K562 (cell line): ENCODE measurements around the gene LHX5. TPM values are rescaled to one million over a fixed set of nuclear protein-coding genes. Genes with fewer than 3 reads are reported as not detected.
A peak's percentile ranks its signal among the peaks of the same experiment; 100 is the strongest.

Source experiments
- BCOR ChIP-seq: fragments of 450-650 bp; IDR thresholded peaks from 2 replicates; pipeline ENCODE4 v1.6.1; 2016
- CC2D1A ChIP-seq: fragments of 450-650 bp; IDR thresholded peaks from 2 replicates; pipeline ENCODE4 v1.6.1; 2017; ENCODE audit warnings: mild to moderate bottlenecking
- ETV6 ChIP-seq, 3 experiments: fragments of 150-350 bp in 1 of 3; sonication (generic) in 1 of 3; formaldehyde crosslinking in 1 of 3; IDR thresholded peaks; 2 replicates each; pipeline versions ENCODE4 v1.6.1 to v1.8.0; 2014 to 2022; ENCODE audit warnings: borderline replicate concordance in 2 of 3, low read depth in 2 of 3, antibody characterized with exemption in 1 of 3, low read length in 1 of 3, mild to moderate bottlenecking in 1 of 3, missing genetic modification reagents in 1 of 3
- ILF3 ChIP-seq: fragments of 450-650 bp; IDR thresholded peaks from 2 replicates; pipeline ENCODE4 v1.6.1; 2018; ENCODE audit warnings: antibody characterized with exemption, mild to moderate bottlenecking, moderate library complexity, borderline replicate concordance
- polyA plus RNA-seq, 8 experiments: library from polyadenylated mRNA; depleted of rRNA in 4 of 8; stranded (reverse) in 5 of 8; unstranded in 3 of 8; fragments of >200 nt; fragmentation: Nextera tagmentation in 2 of 8; fragmentation: Illumina TruSeq in 1 of 8; extraction: Ambion mirVana in 2 of 8; extraction: Trizol in 1 of 8; gene quantifications; 2 replicates each; pipeline versions ENCODE4 v1.2.1 to v1.2.3, GENCODE V29; 2011 to 2014; ENCODE audit warnings: inconsistent platforms in 1 of 8, missing spikeins in 1 of 8
- total RNA-seq, 7 experiments: library from RNA; depleted of rRNA in 6 of 7; stranded (reverse); fragments of >200 nt in 6 of 7; fragmentation: Illumina TruSeq in 2 of 7; extraction: Trizol in 2 of 7; gene quantifications; 2 replicates each; pipeline versions ENCODE4 v1.2.1 to v1.2.3, GENCODE V29; 2011 to 2021; ENCODE audit warnings: low replicate concordance in 1 of 7
- TF ChIP-seq, protein P1 (sequence below): fragments of 450-650 bp; IDR thresholded peaks from 2 replicates; pipeline ENCODE4 v1.6.1; 2016; ENCODE audit warnings: mild to moderate bottlenecking, moderate library complexity

LHX5 gene
- total and polyA plus RNA-seq, 9 of the 15 experiments (the other 6 are each of a cell fraction or from before 2014, with no cell fraction given), result 0.04 to 0.17 (median 0.05) TPM; not detected in 6

DNA sequence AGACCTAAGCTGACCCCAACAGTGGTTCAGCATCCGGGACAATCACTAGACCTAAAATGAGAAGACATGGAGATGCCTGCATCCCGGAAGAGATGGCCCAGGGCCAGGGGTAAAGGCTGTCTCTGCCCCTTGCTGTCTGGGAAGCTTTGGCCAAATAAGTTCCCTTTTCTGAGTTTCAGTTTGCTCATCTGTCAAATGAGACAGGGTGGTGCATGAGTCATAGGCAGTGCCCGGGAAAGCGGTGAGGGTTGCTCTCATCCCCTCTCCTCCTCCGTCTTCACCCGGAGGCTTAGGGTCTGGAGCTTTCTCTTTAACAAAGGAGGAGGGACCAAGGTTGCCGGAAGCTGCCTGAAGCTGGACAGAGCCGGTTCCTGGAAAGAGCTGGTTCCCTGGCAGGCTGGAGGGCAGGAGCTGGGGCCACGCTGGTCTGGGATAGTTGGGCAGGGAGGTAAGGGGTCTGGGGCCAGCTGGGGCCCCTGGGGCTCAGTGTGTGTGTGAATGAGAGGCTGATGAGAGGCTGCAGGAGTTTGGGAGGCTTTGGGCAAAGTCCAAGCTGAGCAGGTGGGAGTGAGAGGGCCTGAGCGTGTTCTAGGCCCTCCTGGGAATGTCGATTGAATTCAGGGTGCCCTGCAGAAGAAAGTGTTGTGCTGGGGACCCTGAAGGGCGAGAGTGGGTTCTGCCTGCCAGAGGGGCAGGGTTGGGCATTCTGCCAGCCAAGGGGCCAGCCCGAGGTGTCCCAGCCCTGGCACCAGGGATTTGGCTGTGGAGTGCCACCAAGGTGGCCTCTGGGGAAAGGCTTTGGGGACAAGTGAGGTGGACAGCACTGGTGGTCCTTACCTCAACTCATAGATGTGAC, 49.4 kb downstream of the LHX5 start, which contains the start of gene SDSL (continued):
- TF ChIP-seq, protein P1, sequence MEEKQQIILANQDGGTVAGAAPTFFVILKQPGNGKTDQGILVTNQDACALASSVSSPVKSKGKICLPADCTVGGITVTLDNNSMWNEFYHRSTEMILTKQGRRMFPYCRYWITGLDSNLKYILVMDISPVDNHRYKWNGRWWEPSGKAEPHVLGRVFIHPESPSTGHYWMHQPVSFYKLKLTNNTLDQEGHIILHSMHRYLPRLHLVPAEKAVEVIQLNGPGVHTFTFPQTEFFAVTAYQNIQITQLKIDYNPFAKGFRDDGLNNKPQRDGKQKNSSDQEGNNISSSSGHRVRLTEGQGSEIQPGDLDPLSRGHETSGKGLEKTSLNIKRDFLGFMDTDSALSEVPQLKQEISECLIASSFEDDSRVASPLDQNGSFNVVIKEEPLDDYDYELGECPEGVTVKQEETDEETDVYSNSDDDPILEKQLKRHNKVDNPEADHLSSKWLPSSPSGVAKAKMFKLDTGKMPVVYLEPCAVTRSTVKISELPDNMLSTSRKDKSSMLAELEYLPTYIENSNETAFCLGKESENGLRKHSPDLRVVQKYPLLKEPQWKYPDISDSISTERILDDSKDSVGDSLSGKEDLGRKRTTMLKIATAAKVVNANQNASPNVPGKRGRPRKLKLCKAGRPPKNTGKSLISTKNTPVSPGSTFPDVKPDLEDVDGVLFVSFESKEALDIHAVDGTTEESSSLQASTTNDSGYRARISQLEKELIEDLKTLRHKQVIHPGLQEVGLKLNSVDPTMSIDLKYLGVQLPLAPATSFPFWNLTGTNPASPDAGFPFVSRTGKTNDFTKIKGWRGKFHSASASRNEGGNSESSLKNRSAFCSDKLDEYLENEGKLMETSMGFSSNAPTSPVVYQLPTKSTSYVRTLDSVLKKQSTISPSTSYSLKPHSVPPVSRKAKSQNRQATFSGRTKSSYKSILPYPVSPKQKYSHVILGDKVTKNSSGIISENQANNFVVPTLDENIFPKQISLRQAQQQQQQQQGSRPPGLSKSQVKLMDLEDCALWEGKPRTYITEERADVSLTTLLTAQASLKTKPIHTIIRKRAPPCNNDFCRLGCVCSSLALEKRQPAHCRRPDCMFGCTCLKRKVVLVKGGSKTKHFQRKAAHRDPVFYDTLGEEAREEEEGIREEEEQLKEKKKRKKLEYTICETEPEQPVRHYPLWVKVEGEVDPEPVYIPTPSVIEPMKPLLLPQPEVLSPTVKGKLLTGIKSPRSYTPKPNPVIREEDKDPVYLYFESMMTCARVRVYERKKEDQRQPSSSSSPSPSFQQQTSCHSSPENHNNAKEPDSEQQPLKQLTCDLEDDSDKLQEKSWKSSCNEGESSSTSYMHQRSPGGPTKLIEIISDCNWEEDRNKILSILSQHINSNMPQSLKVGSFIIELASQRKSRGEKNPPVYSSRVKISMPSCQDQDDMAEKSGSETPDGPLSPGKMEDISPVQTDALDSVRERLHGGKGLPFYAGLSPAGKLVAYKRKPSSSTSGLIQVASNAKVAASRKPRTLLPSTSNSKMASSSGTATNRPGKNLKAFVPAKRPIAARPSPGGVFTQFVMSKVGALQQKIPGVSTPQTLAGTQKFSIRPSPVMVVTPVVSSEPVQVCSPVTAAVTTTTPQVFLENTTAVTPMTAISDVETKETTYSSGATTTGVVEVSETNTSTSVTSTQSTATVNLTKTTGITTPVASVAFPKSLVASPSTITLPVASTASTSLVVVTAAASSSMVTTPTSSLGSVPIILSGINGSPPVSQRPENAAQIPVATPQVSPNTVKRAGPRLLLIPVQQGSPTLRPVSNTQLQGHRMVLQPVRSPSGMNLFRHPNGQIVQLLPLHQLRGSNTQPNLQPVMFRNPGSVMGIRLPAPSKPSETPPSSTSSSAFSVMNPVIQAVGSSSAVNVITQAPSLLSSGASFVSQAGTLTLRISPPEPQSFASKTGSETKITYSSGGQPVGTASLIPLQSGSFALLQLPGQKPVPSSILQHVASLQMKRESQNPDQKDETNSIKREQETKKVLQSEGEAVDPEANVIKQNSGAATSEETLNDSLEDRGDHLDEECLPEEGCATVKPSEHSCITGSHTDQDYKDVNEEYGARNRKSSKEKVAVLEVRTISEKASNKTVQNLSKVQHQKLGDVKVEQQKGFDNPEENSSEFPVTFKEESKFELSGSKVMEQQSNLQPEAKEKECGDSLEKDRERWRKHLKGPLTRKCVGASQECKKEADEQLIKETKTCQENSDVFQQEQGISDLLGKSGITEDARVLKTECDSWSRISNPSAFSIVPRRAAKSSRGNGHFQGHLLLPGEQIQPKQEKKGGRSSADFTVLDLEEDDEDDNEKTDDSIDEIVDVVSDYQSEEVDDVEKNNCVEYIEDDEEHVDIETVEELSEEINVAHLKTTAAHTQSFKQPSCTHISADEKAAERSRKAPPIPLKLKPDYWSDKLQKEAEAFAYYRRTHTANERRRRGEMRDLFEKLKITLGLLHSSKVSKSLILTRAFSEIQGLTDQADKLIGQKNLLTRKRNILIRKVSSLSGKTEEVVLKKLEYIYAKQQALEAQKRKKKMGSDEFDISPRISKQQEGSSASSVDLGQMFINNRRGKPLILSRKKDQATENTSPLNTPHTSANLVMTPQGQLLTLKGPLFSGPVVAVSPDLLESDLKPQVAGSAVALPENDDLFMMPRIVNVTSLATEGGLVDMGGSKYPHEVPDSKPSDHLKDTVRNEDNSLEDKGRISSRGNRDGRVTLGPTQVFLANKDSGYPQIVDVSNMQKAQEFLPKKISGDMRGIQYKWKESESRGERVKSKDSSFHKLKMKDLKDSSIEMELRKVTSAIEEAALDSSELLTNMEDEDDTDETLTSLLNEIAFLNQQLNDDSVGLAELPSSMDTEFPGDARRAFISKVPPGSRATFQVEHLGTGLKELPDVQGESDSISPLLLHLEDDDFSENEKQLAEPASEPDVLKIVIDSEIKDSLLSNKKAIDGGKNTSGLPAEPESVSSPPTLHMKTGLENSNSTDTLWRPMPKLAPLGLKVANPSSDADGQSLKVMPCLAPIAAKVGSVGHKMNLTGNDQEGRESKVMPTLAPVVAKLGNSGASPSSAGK, result peak; percentile 52; the same call in 1 of the 2 replicates
- no peak for TF ChIP-seq ETV6 (IDR thresholded peaks at IDR 0.05; ENCODE audit: borderline replicate concordance in 1 of 2, low read depth in 2 of 2, low read length in 1 of 2)
- no peak for TF ChIP-seq ETV6 (CRISPR knock-in tag; IDR thresholded peaks at IDR 0.05; ENCODE audit: borderline replicate concordance)
- TF ChIP-seq CC2D1A, result no peak
- no peak for TF ChIP-seq ILF3
- TF ChIP-seq BCOR, result peak; percentile 41; the same call in 1 of the 2 replicates
